ENCODE measurements around the gene PCBP1.

Gene PCBP1

GRCh38 chr2:70078384-70078783 lies 8.9 kb upstream of the PCBP1 start:
- no peak for DNase-seq (ENCODE audit: insufficient read length, low spot score)

GRCh38 chr2:70080610-70081200 lies 6.6 kb upstream of the PCBP1 start:
- DNase-seq (ENCODE audit: insufficient read length, low spot score) = no peak
- TF ChIP-seq SPI1 (IDR thresholded peaks at IDR 0.05; ENCODE audit: low read depth, low read length) (no peak), POU2F2 (IDR thresholded peaks at IDR 0.05; ENCODE audit: low read depth, low read length) (no peak), POLR2A (IDR thresholded peaks at IDR 0.05; ENCODE audit: low read depth, low read length) (no peak), PAX5 (IDR thresholded peaks at IDR 0.05; ENCODE audit: insufficient read depth, low read length, severe bottlenecking) (no peak), TAF1 (IDR thresholded peaks at IDR 0.05; ENCODE audit: low read depth, low read length) (no peak), POLR2AphosphoS5 (IDR thresholded peaks at IDR 0.05; ENCODE audit: low read depth, low read length) (no peak)
- no peak for FAIRE-seq

More at GRCh38 chr2:70078384-70078783, 8.9 kb upstream of the PCBP1 start:
- no peak for TF ChIP-seq POLR2A (IDR thresholded peaks at IDR 0.05; ENCODE audit: low read depth, low read length)
- TF ChIP-seq SPI1 (IDR thresholded peaks at IDR 0.05; ENCODE audit: low read depth, low read length) = peak; percentile 56
- FAIRE-seq = no peak

GRCh38 chr2:70081221-70081620 lies 6.1 kb upstream of the PCBP1 start:
- no peak for DNase-seq (ENCODE audit: insufficient read length, low spot score)
- FAIRE-seq = no peak
- TF ChIP-seq POLR2A (IDR thresholded peaks at IDR 0.05; ENCODE audit: low read depth, low read length) = no peak
- TF ChIP-seq PAX5 (IDR thresholded peaks at IDR 0.05; ENCODE audit: insufficient read depth, low read length, severe bottlenecking) = no peak
- TF ChIP-seq POLR2AphosphoS5 (IDR thresholded peaks at IDR 0.05; ENCODE audit: low read depth, low read length) = no peak
- TF ChIP-seq POU2F2 (IDR thresholded peaks at IDR 0.05; ENCODE audit: low read depth, low read length) = no peak
- TF ChIP-seq TAF1 (IDR thresholded peaks at IDR 0.05; ENCODE audit: low read depth, low read length) = no peak

- FAIRE-seq (peak; percentile 70), DNase-seq (ENCODE audit: insufficient read length, low spot score) (no peak)
- TF ChIP-seq TAF1 (IDR thresholded peaks at IDR 0.05; ENCODE audit: low read depth, low read length) (no peak), PAX5 (IDR thresholded peaks at IDR 0.05; ENCODE audit: insufficient read depth, low read length, severe bottlenecking) (no peak), POLR2AphosphoS5 (IDR thresholded peaks at IDR 0.05; ENCODE audit: low read depth, low read length) (no peak), SPI1 (IDR thresholded peaks at IDR 0.05; ENCODE audit: low read depth, low read length) (peak; percentile 97), POU2F2 (IDR thresholded peaks at IDR 0.05; ENCODE audit: low read depth, low read length) (no peak), POLR2A (IDR thresholded peaks at IDR 0.05; ENCODE audit: low read depth, low read length) (no peak; the same call in 1 of the 2 replicates)
Measured at GRCh38 chr2:70083344-70084156, 3.7 kb upstream of the PCBP1 start.

GRCh38 chr2:70084973-70085710 lies 2.1 kb upstream of the PCBP1 start:
- DNase-seq (ENCODE audit: insufficient read length, low spot score) (no peak), FAIRE-seq (peak; percentile 85)
- TF ChIP-seq TAF1 (IDR thresholded peaks at IDR 0.05; ENCODE audit: low read depth, low read length) = peak; percentile 55; the same call in 1 of the 2 replicates
- TF ChIP-seq POLR2A (IDR thresholded peaks at IDR 0.05; ENCODE audit: low read depth, low read length) = peak; percentile 63
- no peak for TF ChIP-seq PAX5 (IDR thresholded peaks at IDR 0.05; ENCODE audit: insufficient read depth, low read length, severe bottlenecking)
- TF ChIP-seq SPI1 (IDR thresholded peaks at IDR 0.05; ENCODE audit: low read depth, low read length) = peak; percentile 42; the same call in 1 of the 2 replicates

GRCh38 chr2:70085711-70086277 lies 1.5 kb upstream of the PCBP1 start:
- TF ChIP-seq POU2F2 (IDR thresholded peaks at IDR 0.05; ENCODE audit: low read depth, low read length) = no peak
- TF ChIP-seq TAF1 (IDR thresholded peaks at IDR 0.05; ENCODE audit: low read depth, low read length) = peak; percentile 86; the same call in 1 of the 2 replicates
- TF ChIP-seq SPI1 (IDR thresholded peaks at IDR 0.05; ENCODE audit: low read depth, low read length) = no peak
- TF ChIP-seq POLR2A (IDR thresholded peaks at IDR 0.05; ENCODE audit: low read depth, low read length) = no peak
- TF ChIP-seq PAX5 (IDR thresholded peaks at IDR 0.05; ENCODE audit: insufficient read depth, low read length, severe bottlenecking) = no peak
- no peak for TF ChIP-seq POLR2AphosphoS5 (IDR thresholded peaks at IDR 0.05; ENCODE audit: low read depth, low read length)

GRCh38 chr2:70086278-70086837 lies 919 bp upstream of the PCBP1 start:
- TF ChIP-seq POLR2A (IDR thresholded peaks at IDR 0.05; ENCODE audit: low read depth, low read length) (peak; percentile 88), POLR2AphosphoS5 (IDR thresholded peaks at IDR 0.05; ENCODE audit: low read depth, low read length) (0 out of 2 replicates have a peak, but pooled peaks have one; percentile 19), PAX5 (IDR thresholded peaks at IDR 0.05; ENCODE audit: insufficient read depth, low read length, severe bottlenecking) (no peak), TAF1 (IDR thresholded peaks at IDR 0.05; ENCODE audit: low read depth, low read length) (peak; percentile 9), SPI1 (IDR thresholded peaks at IDR 0.05; ENCODE audit: low read depth, low read length) (peak; percentile 62), POU2F2 (IDR thresholded peaks at IDR 0.05; ENCODE audit: low read depth, low read length) (peak; percentile 83; the same call in 1 of the 2 replicates)
- DNase-seq (ENCODE audit: insufficient read length, low spot score) (no peak), FAIRE-seq (peak; percentile 66)

More at GRCh38 chr2:70085711-70086277, 1.5 kb upstream of the PCBP1 start:
- FAIRE-seq (no peak), DNase-seq (ENCODE audit: insufficient read length, low spot score) (no peak)

GRCh38 chr2:70087702-70088597 lies 673 bp downstream of the PCBP1 start:
- TF ChIP-seq POU2F2 (IDR thresholded peaks at IDR 0.05; ENCODE audit: low read depth, low read length) (peak; percentile 48), POLR2A (IDR thresholded peaks at IDR 0.05; ENCODE audit: low read depth, low read length) (peak; percentile 68), TAF1 (IDR thresholded peaks at IDR 0.05; ENCODE audit: low read depth, low read length) (peak; percentile 45; the same call in 1 of the 2 replicates), PAX5 (IDR thresholded peaks at IDR 0.05; ENCODE audit: insufficient read depth, low read length, severe bottlenecking) (no peak), POLR2AphosphoS5 (IDR thresholded peaks at IDR 0.05; ENCODE audit: low read depth, low read length) (peak; percentile 72)
- DNase-seq (ENCODE audit: insufficient read length, low spot score) (no peak), FAIRE-seq (peak; percentile 74)
